GM12864 (cell line): ENCODE data around the gene CTAGE9.

ENCODE experiments used
- DNase-seq: peaks from one replicate; pipeline ENCODE4 v3.0.0-alpha.2; 2011; ENCODE audit warnings: low read depth
- H3K4me3 ChIP-seq: 2 replicates; pipeline ENCODE4 v1.5.1; 2011; ENCODE audit warnings: mild to moderate bottlenecking, low read depth, low read length, control low read depth
- TF ChIP-seq, protein P1 (sequence below): IDR thresholded peaks from 2 replicates; pipeline ENCODE4 v1.5.1; 2011; ENCODE audit warnings: low read depth, mild to moderate bottlenecking, moderate library complexity, low read length, control low read depth, inconsistent platforms; ENCODE audit errors: missing control alignments

The CTAGE9 gene

DNA sequence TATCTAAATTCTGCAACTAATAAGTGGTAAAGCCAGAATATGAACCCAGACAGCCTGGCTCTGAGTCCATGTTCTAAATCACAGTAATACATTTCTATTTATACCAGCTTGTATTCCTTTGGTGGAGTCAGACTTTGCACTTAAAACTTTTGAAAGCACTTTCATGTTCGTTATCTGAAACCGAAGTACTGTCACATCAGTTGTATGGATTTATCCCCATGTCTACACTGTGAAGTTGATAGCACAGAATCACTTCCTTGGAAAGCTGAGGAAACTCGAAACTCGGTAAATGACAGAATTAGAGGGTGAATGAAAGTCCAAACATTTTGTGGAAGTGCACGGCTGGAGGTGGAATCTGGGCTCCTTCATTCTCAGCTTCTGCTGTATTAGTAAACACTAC lies 28.3 kb upstream of the CTAGE9 start:
- no peak for DNase-seq
- no peak overlapping the region for H3K4me3 ChIP-seq
- TF ChIP-seq, protein P1, sequence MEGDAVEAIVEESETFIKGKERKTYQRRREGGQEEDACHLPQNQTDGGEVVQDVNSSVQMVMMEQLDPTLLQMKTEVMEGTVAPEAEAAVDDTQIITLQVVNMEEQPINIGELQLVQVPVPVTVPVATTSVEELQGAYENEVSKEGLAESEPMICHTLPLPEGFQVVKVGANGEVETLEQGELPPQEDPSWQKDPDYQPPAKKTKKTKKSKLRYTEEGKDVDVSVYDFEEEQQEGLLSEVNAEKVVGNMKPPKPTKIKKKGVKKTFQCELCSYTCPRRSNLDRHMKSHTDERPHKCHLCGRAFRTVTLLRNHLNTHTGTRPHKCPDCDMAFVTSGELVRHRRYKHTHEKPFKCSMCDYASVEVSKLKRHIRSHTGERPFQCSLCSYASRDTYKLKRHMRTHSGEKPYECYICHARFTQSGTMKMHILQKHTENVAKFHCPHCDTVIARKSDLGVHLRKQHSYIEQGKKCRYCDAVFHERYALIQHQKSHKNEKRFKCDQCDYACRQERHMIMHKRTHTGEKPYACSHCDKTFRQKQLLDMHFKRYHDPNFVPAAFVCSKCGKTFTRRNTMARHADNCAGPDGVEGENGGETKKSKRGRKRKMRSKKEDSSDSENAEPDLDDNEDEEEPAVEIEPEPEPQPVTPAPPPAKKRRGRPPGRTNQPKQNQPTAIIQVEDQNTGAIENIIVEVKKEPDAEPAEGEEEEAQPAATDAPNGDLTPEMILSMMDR: no peak

DNA sequence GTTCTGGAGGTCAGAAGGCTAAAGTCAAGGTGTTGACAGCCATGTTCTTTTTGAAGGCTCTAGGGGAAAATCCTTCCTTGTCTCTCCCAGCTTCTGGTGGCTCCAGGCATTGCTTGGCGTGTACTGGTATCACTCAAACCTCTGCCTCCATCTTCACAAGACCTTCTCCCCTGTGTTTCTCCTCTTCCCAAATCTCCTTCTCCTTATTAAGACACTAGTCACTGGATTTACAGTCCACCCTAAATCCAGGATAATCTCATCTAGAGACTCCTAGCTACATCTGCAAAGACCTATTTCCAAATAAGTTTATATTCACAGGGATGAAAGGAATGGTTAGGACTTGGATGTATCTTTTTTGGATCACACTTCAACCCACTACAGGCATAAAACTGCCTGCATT lies 26.0 kb upstream of the CTAGE9 start:
- H3K4me3 ChIP-seq: no peak overlapping the region
- TF ChIP-seq, protein P1: no peak
- DNase-seq: no peak

DNA sequence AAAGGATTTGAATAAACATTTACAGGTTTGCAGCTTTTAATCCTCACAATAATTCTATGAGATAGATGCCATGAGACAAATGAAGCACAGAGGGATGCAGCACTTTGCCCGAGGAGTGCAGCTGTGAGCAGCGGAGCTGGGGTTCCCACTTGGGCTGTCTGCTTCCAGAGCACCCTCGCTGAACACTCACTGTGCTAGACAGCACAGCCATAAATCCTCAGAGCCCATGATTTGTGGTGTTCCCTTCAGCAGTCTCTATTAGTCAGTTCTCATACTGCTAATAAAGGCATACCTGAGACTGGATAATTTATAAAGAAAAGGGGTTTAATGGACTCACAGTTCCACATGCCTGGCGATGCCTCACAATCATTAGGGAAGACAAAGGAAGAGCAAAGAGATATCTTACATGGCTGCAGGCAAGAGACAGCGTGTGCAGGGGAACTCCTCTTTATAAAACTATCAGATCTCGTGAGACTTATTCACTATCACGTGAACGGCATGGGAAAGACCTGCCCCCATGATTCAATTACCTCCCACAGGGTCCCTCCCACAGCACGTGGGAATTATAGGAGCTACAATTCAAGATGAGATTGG lies 25.3 kb upstream of the CTAGE9 start:
- no peak overlapping the region for H3K4me3 ChIP-seq
- DNase-seq: no peak
- TF ChIP-seq, protein P1: no peak

DNA sequence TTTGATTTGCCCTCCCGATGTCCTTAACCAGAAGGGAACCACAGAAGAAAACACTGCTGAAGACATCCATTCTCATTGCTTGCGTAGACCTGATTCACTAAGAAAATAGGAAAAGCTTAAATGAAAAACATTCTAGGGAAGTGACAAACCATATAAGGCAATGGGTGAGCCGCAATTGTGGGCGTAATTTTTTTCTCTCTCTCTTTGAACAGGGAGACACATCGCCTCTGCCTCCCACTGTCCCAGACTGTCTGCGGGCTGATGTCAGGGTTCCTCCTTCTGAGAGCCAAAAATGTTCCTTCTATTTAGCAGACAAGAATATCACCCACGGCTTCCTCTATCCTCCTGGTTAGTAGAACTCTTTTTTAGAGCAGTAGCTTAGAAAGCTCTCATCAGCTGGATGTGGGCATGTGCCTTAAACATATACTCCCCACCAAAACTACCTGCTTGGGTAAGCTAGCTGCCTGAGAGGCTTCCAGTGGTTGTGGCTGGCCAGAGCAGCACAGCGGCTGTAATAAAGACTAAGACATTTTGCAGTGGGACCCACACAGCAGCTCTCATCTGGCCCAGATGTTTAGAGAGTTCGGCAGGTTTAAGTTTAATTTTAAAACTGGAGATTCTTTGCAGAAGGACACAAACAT lies 22.7 kb upstream of the CTAGE9 start:
- TF ChIP-seq, protein P1: no peak
- no peak for DNase-seq
- H3K4me3 ChIP-seq: no peak overlapping the region

DNA sequence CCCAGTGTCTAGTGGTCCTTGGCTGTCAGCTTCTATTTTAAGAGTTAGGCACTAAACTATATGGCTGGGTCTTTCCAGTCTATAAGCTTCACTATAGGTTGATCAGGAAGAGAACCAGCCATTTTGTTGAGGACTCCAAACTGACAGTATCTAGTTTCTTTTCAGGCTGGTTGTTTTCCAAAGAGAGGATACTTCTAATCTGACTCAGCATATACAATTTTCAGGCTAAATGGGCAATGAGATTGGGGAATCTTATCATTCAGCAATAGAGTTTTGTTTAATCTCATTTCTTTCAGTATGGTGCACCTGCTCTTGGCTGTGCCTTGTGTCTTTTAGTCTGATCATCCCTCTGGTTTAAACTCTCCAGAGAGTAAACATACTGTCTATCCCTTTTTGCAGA lies 20.4 kb upstream of the CTAGE9 start:
- TF ChIP-seq, protein P1: no peak
- H3K4me3 ChIP-seq: no peak overlapping the region
- no peak for DNase-seq

DNA sequence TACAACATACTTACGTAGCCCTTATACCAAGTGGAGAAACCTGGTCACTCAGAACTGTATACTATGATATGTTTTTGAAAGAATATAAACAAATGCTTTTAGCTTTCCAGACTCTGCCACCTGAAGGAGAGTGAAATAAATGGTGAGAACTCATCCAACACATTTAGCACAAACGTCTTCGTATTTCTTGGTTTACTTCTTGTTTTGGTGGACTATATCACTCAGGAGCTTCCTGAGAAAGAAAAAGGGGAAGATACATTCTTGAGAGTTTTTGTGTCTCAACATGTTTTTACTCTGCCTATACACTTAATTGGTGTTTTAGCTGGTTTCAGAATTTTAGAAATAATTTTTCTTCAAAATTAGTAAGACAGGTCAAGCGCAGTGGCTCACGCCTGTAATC lies 19.4 kb upstream of the CTAGE9 start:
- TF ChIP-seq, protein P1: no peak
- H3K4me3 ChIP-seq: no peak overlapping the region
- DNase-seq: no peak

DNA sequence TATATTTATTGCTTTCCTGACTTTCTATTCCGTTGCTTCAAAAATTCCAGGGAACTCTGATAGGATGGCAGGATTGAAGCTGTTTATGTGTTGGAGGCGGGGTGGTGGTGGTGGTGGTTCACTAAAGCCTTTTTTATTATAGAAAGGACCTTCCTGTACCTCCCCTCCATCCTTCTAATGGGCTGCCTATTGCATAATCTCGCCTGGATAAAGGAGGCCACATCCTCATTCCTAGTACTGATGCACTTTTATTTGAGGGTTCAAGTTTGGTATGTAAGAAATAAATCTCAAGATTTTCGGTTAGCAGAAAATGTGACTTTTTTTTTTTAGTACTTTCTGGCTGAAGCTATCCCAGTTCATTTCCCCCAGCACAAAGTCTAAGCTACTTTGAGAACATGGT lies 18.7 kb upstream of the CTAGE9 start:
- no peak overlapping the region for H3K4me3 ChIP-seq
- TF ChIP-seq, protein P1: no peak
- DNase-seq: no peak
